Body of pancreas (tissue), 4 donors: Measurements from ENCODE around the gene PTPRT. TPM values are rescaled to one million over a fixed set of nuclear protein-coding genes. Genes with fewer than 3 reads are reported as not detected.

ENCODE experiments used
- ATAC-seq: fragments of 150-250 bp; one replicate; pipeline ENCODE4 v1.9.1; 2016
- DNase-seq, 4 donors: peaks; one replicate each; pipeline ENCODE4 v3.0.0-alpha.2; 2019
- H3K27ac ChIP-seq, 4 donors: fragments of 200-600 bp; sonication (generic); 1 replicate in 3 of 4; 2 replicates in 1 of 4; pipeline versions ENCODE4 v1.5.1 to v1.6.1; 2016 to 2019; ENCODE audit warnings: mild to moderate bottlenecking in 1 of 4, mixed read lengths in 1 of 4, moderate library complexity in 1 of 4
- H3K27me3 ChIP-seq, 2 donors: fragments of 200-600 bp; sonication (generic); one replicate each; pipeline ENCODE4 v1.6.0; 2016; ENCODE audit warnings: mild to moderate bottlenecking in 1 of 2
- H3K36me3 ChIP-seq, 2 donors: fragments of 200-600 bp; sonication (generic); replicated peaks in 1 of 2; 2 replicates each; pipeline ENCODE4 v1.5.1; 2016; ENCODE audit warnings: low read depth in 2 of 2; ENCODE audit not compliant: insufficient read depth in 1 of 2
- H3K4me1 ChIP-seq: fragments of 200-600 bp; sonication (generic); one replicate; pipeline ENCODE4 v1.6.0; 2016
- H3K4me3 ChIP-seq, 2 donors: fragments of 200-600 bp; sonication (generic); 1 replicate in 1 of 2; 2 replicates in 1 of 2; pipeline ENCODE4 v1.5.1; 2016 to 2019
- H3K9me3 ChIP-seq, 3 donors: fragments of 200-600 bp; sonication (generic); 1 replicate in 2 of 3; 2 replicates in 1 of 3; pipeline ENCODE4 v1.5.1; 2016
- CTCF ChIP-seq, 7 experiments: fragments of 450-650 bp in 4 of 7; fragments of 200-600 bp in 3 of 7; sonication (generic) in 3 of 7; IDR thresholded peaks; one replicate each; pipeline ENCODE4 v1.5.1; 2016 to 2019; ENCODE audit warnings: antibody characterized with exemption in 7 of 7
- POLR2A ChIP-seq, 3 donors: fragments of 450-650 bp; IDR thresholded peaks; one replicate each; pipeline ENCODE4 v1.6.1; 2016; ENCODE audit warnings: antibody characterized with exemption in 3 of 3, mild to moderate bottlenecking in 2 of 3
- WGBS, 2 donors: methylation state at CpG; one replicate each; pipeline ENCODE4 v1.1.5; 2017; 5-methylcytosine and 5-hydroxymethylcytosine counted together
- intact Hi-C: fragments of 100-400 bp; cut with DNase I; formaldehyde crosslinking; loops from one replicate; pipeline ENCODE4 v1.15.1; 2023
- total RNA-seq, 2 donors: library from RNA; depleted of rRNA; stranded (reverse); fragments of >200 nt; gene quantifications; one replicate each; pipeline ENCODE4 v1.1.0, GENCODE V29; 2016

Gene PTPRT
- total RNA-seq, 2 donors from 2014 or later: 0.33 to 1.0 TPM

- H3K27me3 ChIP-seq: no peaks in the 10 kb centered on the region
Observed at GRCh38 chr20:42567409-42567808, 622.3 kb downstream of the PTPRT start.

DNA sequence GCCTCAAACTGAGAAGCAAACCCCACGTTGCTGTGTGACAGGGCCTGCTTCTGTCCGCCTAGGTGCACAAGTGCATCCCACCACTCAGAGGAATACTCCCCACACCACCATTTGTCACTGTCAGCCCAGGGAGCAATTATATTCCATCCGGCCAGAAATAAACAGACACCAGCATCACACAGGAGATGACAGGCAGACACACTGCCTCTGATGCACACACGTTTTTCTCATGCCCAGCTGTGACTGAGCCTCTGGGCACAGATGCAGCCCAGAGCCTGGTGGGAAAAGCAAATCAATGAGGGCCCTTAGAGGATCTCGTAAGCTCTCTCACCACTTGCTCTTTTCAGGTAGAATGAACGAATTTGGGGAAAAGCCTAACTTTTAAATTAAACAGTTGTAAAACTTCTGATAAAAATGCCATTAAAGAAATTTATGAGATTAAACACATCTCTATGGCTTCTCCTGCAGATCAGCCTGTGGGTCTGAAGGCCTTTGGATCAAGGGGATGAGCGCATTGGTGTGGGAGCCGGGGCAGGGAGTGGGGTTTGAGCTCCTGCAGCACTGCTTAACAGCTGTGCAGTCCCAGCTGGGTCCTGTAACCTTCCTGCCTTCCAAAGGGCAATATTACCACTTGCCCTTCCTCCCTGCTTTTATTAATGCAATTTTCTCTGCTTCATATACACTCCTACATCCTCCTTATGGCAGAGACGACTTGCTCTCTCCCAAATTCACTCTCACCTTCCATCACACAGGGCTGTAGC is 624.3 kb downstream of the PTPRT start:
- no peak for DNase-seq
- TF ChIP-seq CTCF (IDR thresholded peaks at IDR 0.05): no peak
- H3K4me3 ChIP-seq: no peak overlapping the region
- H3K4me1 ChIP-seq: peaks cover 8% of the 10 kb centered on the region
- H3K9me3 ChIP-seq: no peaks in the 10 kb centered on the region
- H3K27me3 ChIP-seq: no peaks in the 10 kb centered on the region
- intact Hi-C loops: no loop called here
- ATAC-seq: no peak
- H3K27ac ChIP-seq: no peak overlapping the region
- no peaks in the 10 kb centered on the region for H3K36me3 ChIP-seq
- WGBS, 2 donors: 68 to 72% methylated on average over 9 of the region's 9 CpGs

More at GRCh38 chr20:42567409-42567808, 622.3 kb downstream of the PTPRT start:
- TF ChIP-seq POLR2A (IDR thresholded peaks at IDR 0.05) (no peak), CTCF (IDR thresholded peaks at IDR 0.05) (no peak)
- Histone ChIP-seq H3K36me3 (no peaks in the 10 kb centered on the region), H3K4me1 (peaks cover 10% of the 10 kb centered on the region), H3K9me3 (no peaks in the 10 kb centered on the region), H3K4me3 (no peak overlapping the region), H3K27ac (no peak overlapping the region)
- DNase-seq (no peak), ATAC-seq (no peak)
- WGBS, 2 donors: 90 to 95% methylated on average over 1 of the region's 1 CpG
- intact Hi-C loops: no loop called here

- WGBS, 2 donors: 87 to 89% methylated on average over 4 of the region's 4 CpGs
- no peaks in the 10 kb centered on the region for H3K27me3 ChIP-seq
- no peaks in the 10 kb centered on the region for H3K36me3 ChIP-seq
- DNase-seq: no peak
- H3K27ac ChIP-seq: no peak overlapping the region
- no peak for ATAC-seq
- no peak overlapping the region for H3K4me3 ChIP-seq
- H3K4me1 ChIP-seq: peaks cover 8% of the 10 kb centered on the region
- TF ChIP-seq POLR2A (IDR thresholded peaks at IDR 0.05) (no peak), CTCF (IDR thresholded peaks at IDR 0.05) (no peak)
- intact Hi-C loops: no loop called here
- H3K9me3 ChIP-seq: no peaks in the 10 kb centered on the region
Observed at GRCh38 chr20:42559665-42560064, 630.0 kb downstream of the PTPRT start.

GRCh38 chr20:42556575-42556974 is 633.1 kb downstream of the PTPRT start:
- Histone ChIP-seq H3K36me3 (no peaks in the 10 kb centered on the region), H3K9me3 (no peaks in the 10 kb centered on the region), H3K4me1 (peaks cover 7% of the 10 kb centered on the region), H3K4me3 (no peak overlapping the region), H3K27me3 (no peaks in the 10 kb centered on the region), H3K27ac (no peak overlapping the region)
- no peak for ATAC-seq
- intact Hi-C loops: no loop called here
- no peak for TF ChIP-seq POLR2A (IDR thresholded peaks at IDR 0.05)
- no peak for TF ChIP-seq CTCF (IDR thresholded peaks at IDR 0.05)
- WGBS, 2 donors: 70 to 89% methylated on average over 2 of the region's 2 CpGs
- no peak for DNase-seq

GRCh38 chr20:42553374-42553773 is 636.3 kb downstream of the PTPRT start:
- DNase-seq: no peak
- TF ChIP-seq CTCF (IDR thresholded peaks at IDR 0.05): no peak
- no peak for TF ChIP-seq POLR2A (IDR thresholded peaks at IDR 0.05)
- peaks cover 6% of the 10 kb centered on the region for H3K4me1 ChIP-seq
- H3K36me3 ChIP-seq: no peaks in the 10 kb centered on the region
- H3K9me3 ChIP-seq: no peaks in the 10 kb centered on the region
- 54 to 68% methylated on average over 2 of the region's 2 CpGs for WGBS, 2 donors
- H3K27ac ChIP-seq: no peak overlapping the region
- no peaks in the 10 kb centered on the region for H3K27me3 ChIP-seq
- intact Hi-C loops: no loop called here
- H3K4me3 ChIP-seq: no peak overlapping the region
- no peak for ATAC-seq
